T-cell (primary cell): ENCODE results near the gene ZNF579. TPM values are rescaled to one million over a fixed set of nuclear protein-coding genes. Genes with fewer than 3 reads are reported as not detected.
"Not testable (repeated sequence)": the region's sequence is repeated elsewhere in the genome, so short reads cannot be mapped to it uniquely, and the experiment has no call there.

Experiments used
- ATAC-seq, 4 experiments: fragments of 200-7000 bp in 3 of 4; fragments of 150-1000 bp in 1 of 4; cut with Tn5 transposase; replicated peaks in 1 of 4; 1 replicate in 3 of 4; 2 replicates in 1 of 4; pipeline ENCODE4 v1.10.0; 2021; ENCODE audit warnings: moderate library complexity in 3 of 4, mild to moderate bottlenecking in 2 of 4, moderate number of reproducible peaks in 1 of 4
- CTCF ChIA-PET, 2 donors: fragments of 300-600 bp; sonication (Branson Sonifier 250); formaldehyde crosslinking; loops; one replicate each; lab custom pipeline; 2022; ENCODE audit warnings: antibody characterized with exemption in 2 of 2; lab: Charles Lee
- POLR2A ChIA-PET, 2 donors: fragments of 300-600 bp; sonication (Branson Sonifier 250); formaldehyde crosslinking; loops; one replicate each; lab custom pipeline; 2022; ENCODE audit warnings: antibody characterized with exemption in 2 of 2; lab: Charles Lee
- DNase-seq, 35 experiments: peaks; one replicate each; pipeline versions ENCODE4 v3.0.0 to v3.0.0-alpha.2; 2013 to 2023
- H3K27ac ChIP-seq: one replicate; pipeline ENCODE4 v1.5.1; 2013; ENCODE audit warnings: low read length
- H3K27me3 ChIP-seq, 2 experiments: replicated peaks in 1 of 2; 1 replicate in 1 of 2; 2 replicates in 1 of 2; pipeline versions ENCODE4 v1.6.1 to v1.7.0; 2013; ENCODE audit warnings: low read length in 1 of 2, mixed read lengths in 1 of 2; ENCODE audit not compliant: control insufficient read depth in 2 of 2, insufficient read depth in 2 of 2; ENCODE audit errors: extremely low read depth in 1 of 2
- H3K36me3 ChIP-seq, 2 donors: 1 replicate in 1 of 2; 2 replicates in 1 of 2; pipeline versions ENCODE4 v1.6.1 to v1.7.0; 2013; ENCODE audit warnings: low read length in 1 of 2; ENCODE audit not compliant: control insufficient read depth in 2 of 2, insufficient read depth in 1 of 2; ENCODE audit errors: extremely low read depth in 1 of 2
- H3K4me1 ChIP-seq, 2 experiments: 1 replicate in 1 of 2; 2 replicates in 1 of 2; pipeline versions ENCODE4 v1.6.1 to v1.7.0; 2013; ENCODE audit warnings: low read length in 2 of 2, mixed read lengths in 1 of 2; ENCODE audit not compliant: insufficient read depth in 2 of 2, control insufficient read depth in 1 of 2; ENCODE audit errors: extremely low read depth in 1 of 2
- H3K4me3 ChIP-seq, 2 donors: 1 replicate in 1 of 2; 2 replicates in 1 of 2; pipeline versions ENCODE4 v1.5.1 to v1.7.0; 2013; ENCODE audit warnings: mild to moderate bottlenecking in 2 of 2, low read length in 1 of 2, moderate library complexity in 1 of 2; ENCODE audit not compliant: control insufficient read depth in 1 of 2; ENCODE audit errors: extremely low read depth in 1 of 2
- H3K9me3 ChIP-seq: 2 replicates; pipeline ENCODE4 v1.7.0; 2013
- H3K27ac Mint-ChIP-seq, 2 donors: one replicate each; pipeline ENCODE4 v1.8.0; 2020 to 2021; ENCODE audit warnings: mild to moderate bottlenecking in 2 of 2, mixed read lengths in 2 of 2
- H3K27me3 Mint-ChIP-seq, 2 donors: one replicate each; pipeline ENCODE4 v1.8.0; 2021 to 2022; ENCODE audit warnings: mixed read lengths in 2 of 2
- H3K36me3 Mint-ChIP-seq: one replicate; pipeline ENCODE4 v1.8.0; 2021; ENCODE audit warnings: mixed read lengths
- H3K4me1 Mint-ChIP-seq, 3 donors: one replicate each; pipeline ENCODE4 v1.8.0; 2020 to 2022; ENCODE audit warnings: mixed read lengths in 3 of 3, mild to moderate bottlenecking in 1 of 3
- H3K4me3 Mint-ChIP-seq, 3 donors: one replicate each; pipeline ENCODE4 v1.8.0; 2020 to 2022; ENCODE audit warnings: mild to moderate bottlenecking in 3 of 3, mixed read lengths in 3 of 3, moderate library complexity in 3 of 3
- H3K9me3 Mint-ChIP-seq, 3 donors: one replicate each; pipeline ENCODE4 v1.8.0; 2020 to 2022; ENCODE audit warnings: mixed read lengths in 3 of 3
- WGBS: methylation state at CpG from one replicate; pipeline ENCODE4 v1.1.5; 2013; ENCODE audit warnings: missing lambda C conversion rate; ENCODE audit not compliant: insufficient coverage; 5-methylcytosine and 5-hydroxymethylcytosine counted together
- total RNA-seq, 35 experiments: library from RNA in 6 of 35; stranded (reverse) in 6 of 35; fragments of 120-200 nt in 1 of 35; gene quantifications; one replicate each; pipeline versions ENCODE4 v1.2.1 to v1.2.4 and lab custom pipeline; 2013 to 2026

The ZNF579 gene
- total RNA-seq, 5 donors from 2014 or later (not counting 1 experiment from before 2014, with no cell fraction given) = 5.4 to 13.3 (median 10.0) TPM

- POLR2A ChIA-PET = interaction anchor here in 1 of 2 donors (0.6 kb wide), 1 partner anchor 15 kb away, joined by 5 read pairs; no protein-coding TSS in a partner anchor
- peak overlapping the region; percentile 77 to 83 (median 82) for H3K4me3 Mint-ChIP-seq
- peak overlapping the region; percentile 18 for H3K27ac ChIP-seq
- H3K27me3 Mint-ChIP-seq = peaks cover 0 to 2% of the 10 kb centered on the region in 2 donors
- no peaks in the 10 kb centered on the region for H3K9me3 ChIP-seq
- WGBS = 8% methylated on average over 31 of the region's 36 CpGs
- H3K36me3 Mint-ChIP-seq = no peaks in the 10 kb centered on the region
- CTCF ChIA-PET = interaction anchor here in 1 of 2 donors (0.6 kb wide), 1 partner anchor 62 kb away, joined by 3 read pairs; the partner anchor contains the start of gene CCDC106
- no peaks in the 10 kb centered on the region for H3K36me3 ChIP-seq
- H3K4me1 Mint-ChIP-seq = peaks cover 32 to 46% (median 38%) of the 10 kb centered on the region in 3 donors
- peak overlapping the region; percentile 79 to 82 for H3K27ac Mint-ChIP-seq
- H3K4me3 ChIP-seq = peak overlapping the region; percentile 30 to 64
- ATAC-seq (peak; percentile 36 to 59 (median 42)), DNase-seq (peak in 19 of 35 experiments; percentile 4 to 56 (median 38))
- H3K27me3 ChIP-seq = peaks cover 0 to 17% of the 10 kb centered on the region in 2 experiments
- peaks cover 23 to 40% of the 10 kb centered on the region in 2 experiments for H3K4me1 ChIP-seq
- no peaks in the 10 kb centered on the region for H3K9me3 Mint-ChIP-seq
Measured at GRCh38 chr19:55585658-55586339, 5.2 kb upstream of the ZNF579 start.

- H3K4me3 Mint-ChIP-seq = peak overlapping the region in 1 of 3 donors; percentile 77
- ATAC-seq = no peak
- CTCF ChIA-PET = no interaction called here
- no peak overlapping the region for H3K27ac ChIP-seq
- WGBS = 94% methylated on average over 7 of the region's 11 CpGs
- no peaks in the 10 kb centered on the region for H3K36me3 ChIP-seq
- POLR2A ChIA-PET = no interaction called here
- H3K4me3 ChIP-seq = no peak overlapping the region
- peaks cover 35 to 48% (median 42%) of the 10 kb centered on the region in 3 donors for H3K4me1 Mint-ChIP-seq
- H3K36me3 Mint-ChIP-seq = peaks cover 1% of the 10 kb centered on the region
- no peaks in the 10 kb centered on the region for H3K9me3 Mint-ChIP-seq
- no peak for DNase-seq
- peaks cover 23 to 48% of the 10 kb centered on the region in 2 experiments for H3K4me1 ChIP-seq
- peaks cover 0 to 17% of the 10 kb centered on the region in 2 experiments for H3K27me3 ChIP-seq
- peak overlapping the region; percentile 65 to 82 for H3K27ac Mint-ChIP-seq
- peaks cover 0 to 2% of the 10 kb centered on the region in 2 donors for H3K27me3 Mint-ChIP-seq
- H3K9me3 ChIP-seq = no peaks in the 10 kb centered on the region
Measured at GRCh38 chr19:55584871-55585270, 4.2 kb upstream of the ZNF579 start.

- peaks cover 39 to 48% (median 48%) of the 10 kb centered on the region in 3 donors for H3K4me1 Mint-ChIP-seq
- H3K27ac ChIP-seq, H3K27ac Mint-ChIP-seq, H3K36me3 ChIP-seq, POLR2A ChIA-PET, DNase-seq, H3K4me3 ChIP-seq, H3K9me3 Mint-ChIP-seq, H3K36me3 Mint-ChIP-seq, H3K4me3 Mint-ChIP-seq, ATAC-seq, H3K9me3 ChIP-seq, H3K27me3 Mint-ChIP-seq: not testable (repeated sequence)
- Histone ChIP-seq H3K27me3 (peaks cover 0 to 17% of the 10 kb centered on the region in 2 experiments), H3K4me1 (peaks cover 23 to 52% of the 10 kb centered on the region in 2 experiments)
- 67% methylated on average over 1 of the region's 8 CpGs for WGBS
- CTCF ChIA-PET = interaction anchor here (0.5 to 1.3 kb wide), 5 partner anchors 21 to 1472 kb away, joined by 3 to 9 read pairs (median 3); partner anchors contain the start of gene ZNF865 (in 1 of the 2)
Measured at GRCh38 chr19:55583897-55584296, 3.2 kb upstream of the ZNF579 start.

- Mint-ChIP-seq H3K4me1 (peaks cover 36 to 45% (median 39%) of the 10 kb centered on the region in 3 donors), H3K27ac (peak overlapping the region; percentile 54 to 88), H3K4me3 (peak overlapping the region; percentile 29 to 89 (median 39))
- H3K9me3 Mint-ChIP-seq, H3K27me3 Mint-ChIP-seq, DNase-seq, ATAC-seq, POLR2A ChIA-PET, H3K27ac ChIP-seq, H3K4me3 ChIP-seq, H3K36me3 Mint-ChIP-seq, H3K36me3 ChIP-seq, H3K9me3 ChIP-seq: not testable (repeated sequence)
- 60% methylated on average over 1 of the region's 4 CpGs for WGBS
- H3K27me3 ChIP-seq = peaks cover 0 to 13% of the 10 kb centered on the region in 2 experiments
- peaks cover 19 to 42% of the 10 kb centered on the region in 2 experiments for H3K4me1 ChIP-seq
- CTCF ChIA-PET = interaction anchor here in 1 of 2 donors (0.6 to 0.9 kb wide), 2 partner anchors 43 to 283 kb away, joined by 3 to 5 read pairs; partner anchors contain the start of gene ZNF784
Measured at GRCh38 chr19:55582284-55582683, 1.6 kb upstream of the ZNF579 start.

- POLR2A ChIA-PET = no interaction called here
- H3K4me3 Mint-ChIP-seq = peak overlapping the region; percentile 29 to 89 (median 77)
- Histone ChIP-seq H3K27me3 (peaks cover 0 to 8% of the 10 kb centered on the region in 2 experiments), H3K4me1 (peaks cover 15 to 37% of the 10 kb centered on the region in 2 experiments), H3K36me3 (no peaks in the 10 kb centered on the region), H3K4me3 (no peak overlapping the region), H3K9me3 (no peaks in the 10 kb centered on the region), H3K27ac (peak overlapping the region; percentile 75)
- H3K36me3 Mint-ChIP-seq = peaks cover 11% of the 10 kb centered on the region
- H3K27ac Mint-ChIP-seq = peak overlapping the region; percentile 78 to 88
- H3K27me3 Mint-ChIP-seq = peaks cover 0 to 2% of the 10 kb centered on the region in 2 donors
- no peak for ATAC-seq
- peaks cover 31 to 44% (median 35%) of the 10 kb centered on the region in 3 donors for H3K4me1 Mint-ChIP-seq
- peaks cover 0 to 2% (median 0%) of the 10 kb centered on the region in 3 donors for H3K9me3 Mint-ChIP-seq
- WGBS = 67% methylated on average over 5 of the region's 6 CpGs
- CTCF ChIA-PET = interaction anchor here in 1 of 2 donors (0.9 to 1.2 kb wide), 3 partner anchors 25 to 50 kb away, joined by 3 to 5 read pairs (median 4); partner anchors contain the start of gene ZNF784
- DNase-seq = no peak
Measured at GRCh38 chr19:55581823-55582223, 1.2 kb upstream of the ZNF579 start.

- ChIA-PET POLR2A (no interaction called here), CTCF (interaction anchor here in 1 of 2 donors (1.2 kb wide), 2 partner anchors 25 to 51 kb away, joined by 3 to 4 read pairs; no protein-coding TSS in a partner anchor)
- ATAC-seq (no peak), DNase-seq (peak in 1 of 35 experiments; percentile 40)
- H3K27me3 Mint-ChIP-seq = peaks cover 0 to 2% of the 10 kb centered on the region in 2 donors
- 55% methylated on average over 8 of the region's 12 CpGs for WGBS
- peaks cover 27 to 38% (median 29%) of the 10 kb centered on the region in 3 donors for H3K4me1 Mint-ChIP-seq
- peaks cover 0 to 2% (median 0%) of the 10 kb centered on the region in 3 donors for H3K9me3 Mint-ChIP-seq
- Histone ChIP-seq H3K27ac (peak overlapping the region; percentile 75), H3K27me3 (peaks cover 0 to 5% of the 10 kb centered on the region in 2 experiments), H3K36me3 (no peaks in the 10 kb centered on the region), H3K9me3 (no peaks in the 10 kb centered on the region), H3K4me1 (peaks cover 11 to 32% of the 10 kb centered on the region in 2 experiments), H3K4me3 (peak overlapping the region; percentile 71 to 75)
- peak overlapping the region; percentile 78 to 88 for H3K27ac Mint-ChIP-seq
- H3K4me3 Mint-ChIP-seq = peak overlapping the region; percentile 77 to 89 (median 81)
- H3K36me3 Mint-ChIP-seq = peaks cover 13% of the 10 kb centered on the region
Measured at GRCh38 chr19:55581145-55581822, 636 bp upstream of the ZNF579 start.
